Colonic mucosa (tissue), 4 donors: ENCODE measurements around the gene KRT35. TPM values are rescaled to one million over a fixed set of nuclear protein-coding genes. Genes with fewer than 3 reads are reported as not detected.

ENCODE experiments used
- DNase-seq: peaks from one replicate; pipeline ENCODE4 v3.0.0-alpha.2; 2020
- H3K27ac ChIP-seq: fragments of 200-600 bp; one replicate; pipeline ENCODE4 v1.8.0; 2021
- H3K27me3 ChIP-seq: fragments of 200-600 bp; one replicate; pipeline ENCODE4 v1.8.0; 2021
- H3K36me3 ChIP-seq: fragments of 200-600 bp; one replicate; pipeline ENCODE4 v1.8.0; 2021
- H3K4me1 ChIP-seq: fragments of 200-600 bp; one replicate; pipeline ENCODE4 v1.8.0; 2021; ENCODE audit warnings: mild to moderate bottlenecking
- H3K4me3 ChIP-seq: fragments of 200-600 bp; one replicate; pipeline ENCODE4 v1.8.0; 2021
- H3K9ac ChIP-seq, 2 donors: one replicate each; pipeline ENCODE4 v1.7.0; 2013; ENCODE audit warnings: control low read depth in 2 of 2, low read depth in 2 of 2, low read length in 2 of 2
- H3K9me3 ChIP-seq: fragments of 200-600 bp; one replicate; pipeline ENCODE4 v1.8.0; 2021
- intact Hi-C: fragments of 100-400 bp; cut with DNase I; formaldehyde crosslinking; loops from one replicate; pipeline ENCODE4 v1.14.1; 2022
- total RNA-seq, 2 donors: library from RNA; stranded (reverse); fragmentation: NEBNext Ultra II Directional in 1 of 2; extraction: Animal tissue kit (Norgen Biotek cat#: 25700) in 1 of 2; gene quantifications; one replicate each; pipeline ENCODE4 v1.2.1, GENCODE V29; 2021
- TF ChIP-seq, protein P1 (sequence below): fragments of 200-600 bp; IDR thresholded peaks from one replicate; pipeline ENCODE4 v1.8.0; 2022; ENCODE audit warnings: antibody characterized with exemption, mild to moderate bottlenecking
- donor health status: healthy.
- donor health status: DM: no; HTN: no; CAD: no.
- donor health status: DM: no; HTN: no; CAD: no.

Gene KRT35
- total RNA-seq, 2 donors from 2014 or later = not detected

DNA sequence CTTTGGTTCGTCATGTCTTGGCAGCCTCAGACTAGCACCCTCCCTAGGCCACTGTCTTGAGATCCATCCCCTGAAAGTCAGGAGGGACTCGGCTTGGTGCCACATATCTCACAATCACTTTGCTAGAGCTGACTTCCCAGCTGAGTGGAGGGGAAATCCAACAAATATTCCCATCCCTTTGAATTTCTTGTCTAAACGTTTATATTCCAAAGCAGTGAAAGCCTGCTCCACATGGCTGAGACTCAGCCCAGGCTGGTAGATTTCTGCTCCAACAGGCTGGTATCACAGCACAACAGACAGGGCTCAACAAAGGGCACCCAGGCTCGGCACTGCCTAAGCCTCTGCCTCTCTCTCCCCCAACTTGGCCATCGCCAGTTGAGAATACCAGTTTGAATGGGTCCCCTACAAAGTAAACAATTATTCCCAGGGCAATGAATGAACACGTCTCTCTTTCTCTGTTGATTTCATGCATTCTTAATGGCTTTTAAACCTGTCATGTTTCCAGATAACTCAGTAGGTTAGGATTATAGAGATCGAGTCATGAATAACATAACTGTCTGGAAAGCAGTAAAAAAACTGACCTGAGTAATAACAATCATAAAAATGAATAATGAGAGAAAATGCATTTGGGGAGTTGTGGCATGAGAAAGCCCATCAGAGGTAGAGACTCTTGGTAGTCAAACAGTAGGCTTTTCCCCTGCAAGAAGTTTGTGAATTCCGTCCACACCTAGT, 23.5 kb upstream of the KRT35 start:
- Histone ChIP-seq H3K4me3 (no peak overlapping the region), H3K4me1 (no peaks in the 10 kb centered on the region), H3K36me3 (no peaks in the 10 kb centered on the region), H3K9me3 (no peaks in the 10 kb centered on the region), H3K9ac (no peak overlapping the region), H3K27ac (no peak overlapping the region), H3K27me3 (no peaks in the 10 kb centered on the region)
- TF ChIP-seq, protein P1, sequence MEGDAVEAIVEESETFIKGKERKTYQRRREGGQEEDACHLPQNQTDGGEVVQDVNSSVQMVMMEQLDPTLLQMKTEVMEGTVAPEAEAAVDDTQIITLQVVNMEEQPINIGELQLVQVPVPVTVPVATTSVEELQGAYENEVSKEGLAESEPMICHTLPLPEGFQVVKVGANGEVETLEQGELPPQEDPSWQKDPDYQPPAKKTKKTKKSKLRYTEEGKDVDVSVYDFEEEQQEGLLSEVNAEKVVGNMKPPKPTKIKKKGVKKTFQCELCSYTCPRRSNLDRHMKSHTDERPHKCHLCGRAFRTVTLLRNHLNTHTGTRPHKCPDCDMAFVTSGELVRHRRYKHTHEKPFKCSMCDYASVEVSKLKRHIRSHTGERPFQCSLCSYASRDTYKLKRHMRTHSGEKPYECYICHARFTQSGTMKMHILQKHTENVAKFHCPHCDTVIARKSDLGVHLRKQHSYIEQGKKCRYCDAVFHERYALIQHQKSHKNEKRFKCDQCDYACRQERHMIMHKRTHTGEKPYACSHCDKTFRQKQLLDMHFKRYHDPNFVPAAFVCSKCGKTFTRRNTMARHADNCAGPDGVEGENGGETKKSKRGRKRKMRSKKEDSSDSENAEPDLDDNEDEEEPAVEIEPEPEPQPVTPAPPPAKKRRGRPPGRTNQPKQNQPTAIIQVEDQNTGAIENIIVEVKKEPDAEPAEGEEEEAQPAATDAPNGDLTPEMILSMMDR = no peak
- no peak for DNase-seq
- intact Hi-C loops = no loop called here

DNA sequence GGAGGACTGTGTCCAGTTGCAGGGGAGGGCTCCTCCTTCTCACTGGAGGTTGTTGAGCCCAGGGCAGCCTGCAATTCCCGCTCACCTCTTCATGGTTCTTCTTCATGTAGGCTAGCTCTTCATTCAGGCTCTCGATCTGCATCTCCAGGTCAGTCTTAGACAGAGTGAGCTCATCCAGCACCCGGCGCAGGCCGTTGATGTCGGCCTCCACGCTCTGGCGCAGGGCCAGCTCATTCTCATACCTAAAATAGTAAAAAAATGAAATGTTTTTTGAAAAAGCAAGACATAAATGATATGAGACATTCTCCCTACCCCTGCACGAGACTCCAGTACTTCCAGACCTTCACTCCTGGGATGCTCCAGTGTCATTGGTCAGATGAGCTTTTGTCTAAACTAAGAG, 22.3 kb upstream of the KRT35 start:
- no peaks in the 10 kb centered on the region for H3K9me3 ChIP-seq
- no peaks in the 10 kb centered on the region for H3K36me3 ChIP-seq
- H3K4me1 ChIP-seq = no peaks in the 10 kb centered on the region
- intact Hi-C loops = no loop called here
- no peak overlapping the region for H3K4me3 ChIP-seq
- TF ChIP-seq, protein P1 = no peak
- H3K27me3 ChIP-seq = no peaks in the 10 kb centered on the region
- DNase-seq = no peak
- H3K9ac ChIP-seq = no peak overlapping the region
- no peak overlapping the region for H3K27ac ChIP-seq

DNA sequence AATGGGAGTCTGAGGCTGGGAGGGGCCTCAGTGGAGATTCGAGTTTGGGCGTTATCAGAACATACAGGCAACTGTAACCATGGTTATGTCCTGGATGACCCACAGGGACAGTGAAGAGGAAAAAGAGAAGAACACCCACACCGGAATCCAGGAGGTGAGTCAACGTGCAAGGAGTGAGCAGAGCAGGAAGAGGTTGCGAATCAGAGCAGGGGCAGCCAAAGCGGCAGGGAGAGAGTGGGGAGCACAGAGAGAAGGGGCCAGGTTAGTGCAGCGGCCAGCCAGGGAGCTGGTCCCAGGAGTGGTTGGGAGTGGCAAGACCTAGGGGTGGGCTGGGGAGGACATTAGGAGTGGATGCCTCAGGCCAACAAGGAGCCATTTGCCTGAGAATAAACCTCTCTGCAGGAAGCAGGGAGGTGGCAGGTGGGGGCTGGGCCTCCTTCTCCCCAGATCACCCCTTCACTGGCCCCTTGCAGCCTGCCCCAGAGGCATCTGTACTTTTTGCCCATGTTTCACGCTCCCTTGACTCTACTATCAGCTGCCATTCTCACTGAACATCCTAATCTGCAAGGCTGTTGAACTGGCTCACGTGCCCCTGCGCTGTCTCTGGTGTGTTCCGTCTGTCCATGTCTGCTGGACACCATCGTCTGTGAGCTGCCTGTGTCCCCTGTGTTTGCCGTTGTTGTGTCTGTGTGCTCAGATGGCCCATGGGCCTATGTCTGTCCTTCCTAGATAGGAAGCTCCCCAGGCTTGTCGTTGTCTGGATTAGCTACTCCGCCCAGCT, 19.4 kb upstream of the KRT35 start:
- intact Hi-C loops = no loop called here
- Histone ChIP-seq H3K4me3 (no peak overlapping the region), H3K27me3 (no peaks in the 10 kb centered on the region), H3K4me1 (no peaks in the 10 kb centered on the region), H3K9ac (no peak overlapping the region), H3K27ac (no peak overlapping the region), H3K36me3 (no peaks in the 10 kb centered on the region), H3K9me3 (no peaks in the 10 kb centered on the region)
- no peak for DNase-seq
- TF ChIP-seq, protein P1 = no peak

DNA sequence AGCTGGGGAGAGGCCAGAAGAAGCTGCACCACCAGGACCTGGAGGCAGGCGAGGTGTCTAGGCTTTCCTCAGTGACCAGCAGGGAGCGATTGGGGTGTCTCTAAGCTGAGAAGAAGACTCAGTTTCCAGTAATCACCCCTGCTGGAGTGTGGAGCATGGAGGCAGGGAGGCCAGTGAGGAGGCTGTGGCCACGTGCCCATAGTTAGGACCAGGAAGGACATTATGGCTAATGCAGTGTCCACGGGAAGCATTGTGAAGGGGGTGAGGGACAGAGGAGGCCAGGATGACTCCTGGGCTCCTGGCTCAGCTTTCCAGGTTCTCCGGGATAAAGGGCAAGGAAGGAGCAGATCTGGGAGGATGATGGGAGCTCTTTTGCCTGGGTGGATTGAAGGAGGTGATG, 18.8 kb upstream of the KRT35 start:
- Histone ChIP-seq H3K4me1 (no peaks in the 10 kb centered on the region), H3K4me3 (no peak overlapping the region), H3K36me3 (no peaks in the 10 kb centered on the region), H3K27me3 (no peaks in the 10 kb centered on the region), H3K9ac (no peak overlapping the region), H3K9me3 (no peaks in the 10 kb centered on the region), H3K27ac (no peak overlapping the region)
- no peak for DNase-seq
- intact Hi-C loops = no loop called here
- TF ChIP-seq, protein P1 = no peak

DNA sequence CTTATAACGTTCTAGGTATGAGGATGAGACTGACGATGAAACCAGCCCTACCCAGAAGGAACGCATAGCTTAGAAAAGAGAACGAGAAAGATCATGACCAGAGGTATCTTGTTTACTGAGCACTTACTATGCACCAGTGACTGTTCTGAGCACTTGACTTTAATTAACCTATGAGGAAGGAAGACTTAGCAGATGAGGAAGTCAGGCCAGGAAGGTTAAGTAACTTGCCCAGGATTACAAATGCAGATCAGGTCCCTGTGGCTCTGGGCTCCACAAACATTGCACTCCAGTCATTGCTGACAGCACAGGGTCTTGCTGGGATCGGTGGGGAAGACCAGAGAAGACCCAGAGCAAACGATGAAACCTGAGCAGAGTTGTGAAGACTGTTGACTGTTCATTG, 17.3 kb upstream of the KRT35 start:
- Histone ChIP-seq H3K9me3 (no peaks in the 10 kb centered on the region), H3K27me3 (no peaks in the 10 kb centered on the region), H3K4me3 (no peak overlapping the region), H3K27ac (peak overlapping the region; percentile 27), H3K36me3 (no peaks in the 10 kb centered on the region), H3K9ac (no peak overlapping the region), H3K4me1 (no peaks in the 10 kb centered on the region)
- intact Hi-C loops = no loop called here
- TF ChIP-seq, protein P1 = no peak
- no peak for DNase-seq
